CD4-positive, alpha-beta memory T cell (primary cell): ENCODE measurements around the gene WBP2. TPM values are rescaled to one million over a fixed set of nuclear protein-coding genes. Genes with fewer than 3 reads are reported as not detected.

Experiments used
- CTCF ChIA-PET: fragments of 350-600 bp; sonication (Branson Sonifier 250); formaldehyde crosslinking; loops from one replicate; lab custom pipeline; 2021; ENCODE audit warnings: inconsistent platforms; ENCODE audit not compliant: partially characterized antibody; lab: Charles Lee
- POLR2A ChIA-PET: fragments of 350-600 bp; sonication (Branson Sonifier 250); formaldehyde crosslinking; loops from one replicate; lab custom pipeline; 2021; ENCODE audit not compliant: partially characterized antibody; lab: Charles Lee
- DNase-seq, 5 donors: peaks; one replicate each; pipeline versions ENCODE4 v3.0.0 to v3.0.0-alpha.2; 2020 to 2022; ENCODE audit warnings: mixed read lengths in 1 of 5
- H3K27ac ChIP-seq: one replicate; pipeline ENCODE4 v1.7.0; 2013; ENCODE audit warnings: low read depth, low read length
- H3K27me3 ChIP-seq: 2 replicates; pipeline ENCODE4 v1.7.0; 2013; ENCODE audit warnings: mild to moderate bottlenecking, low read length, moderate library complexity; ENCODE audit not compliant: insufficient read depth
- H3K36me3 ChIP-seq: 2 replicates; pipeline ENCODE4 v1.7.0; 2013; ENCODE audit warnings: mild to moderate bottlenecking, low read length, moderate library complexity; ENCODE audit not compliant: insufficient read depth
- H3K4me1 ChIP-seq: 2 replicates; pipeline ENCODE4 v1.7.0; 2013; ENCODE audit warnings: mild to moderate bottlenecking, low read length, moderate library complexity; ENCODE audit not compliant: insufficient read depth
- H3K4me3 ChIP-seq, 2 donors: one replicate each; pipeline ENCODE4 v1.7.0; 2013; ENCODE audit warnings: low read length in 2 of 2, mild to moderate bottlenecking in 1 of 2
- H3K9me3 ChIP-seq, 2 donors: one replicate each; pipeline ENCODE4 v1.7.0; 2013; ENCODE audit warnings: low read length in 2 of 2, control low read depth in 1 of 2; ENCODE audit not compliant: control insufficient read depth in 1 of 2
- H3K27ac Mint-ChIP-seq, 7 donors: one replicate each; pipeline ENCODE4 v1.8.0; 2020 to 2021; ENCODE audit warnings: mixed read lengths in 7 of 7, mild to moderate bottlenecking in 6 of 7, inconsistent platforms in 3 of 7, moderate library complexity in 3 of 7
- H3K27me3 Mint-ChIP-seq, 2 donors: one replicate each; pipeline ENCODE4 v1.8.0; 2020 to 2021; ENCODE audit warnings: mixed read lengths in 2 of 2
- H3K36me3 Mint-ChIP-seq, 2 donors: one replicate each; pipeline ENCODE4 v1.8.0; 2020 to 2021; ENCODE audit warnings: mixed read lengths in 2 of 2, inconsistent platforms in 1 of 2, mild to moderate bottlenecking in 1 of 2
- H3K4me1 Mint-ChIP-seq, 4 donors: one replicate each; pipeline ENCODE4 v1.8.0; 2020 to 2021; ENCODE audit warnings: mixed read lengths in 4 of 4, mild to moderate bottlenecking in 1 of 4
- H3K4me3 Mint-ChIP-seq, 8 donors: one replicate each; pipeline ENCODE4 v1.8.0; 2020 to 2021; ENCODE audit warnings: mixed read lengths in 8 of 8, mild to moderate bottlenecking in 7 of 8, moderate library complexity in 6 of 8, inconsistent platforms in 3 of 8
- H3K9me3 Mint-ChIP-seq, 8 donors: one replicate each; pipeline ENCODE4 v1.8.0; 2020 to 2021; ENCODE audit warnings: mixed read lengths in 8 of 8, mild to moderate bottlenecking in 5 of 8, inconsistent platforms in 3 of 8, moderate library complexity in 1 of 8
- intact Hi-C: fragments of 100-400 bp; cut with micrococcal nuclease; formaldehyde crosslinking; loops from one replicate; pipeline ENCODE4 v1.15.1; 2023
- polyA plus RNA-seq, 2 donors: library from polyadenylated mRNA; unstranded; fragments of 300-500 nt; fragmentation: Illumina TruSeq; gene quantifications; one replicate each; pipeline ENCODE4 v1.2.3, GENCODE V29; 2021
- total RNA-seq, 2 experiments: library from RNA; stranded (reverse); gene quantifications; one replicate each; pipeline ENCODE4 v1.2.3, GENCODE V29; 2021

Gene WBP2
- total and polyA plus RNA-seq, 4 experiments from 2014 or later, result 80.3 to 160 (median 143) TPM

- peak in 2 of 5 donors; percentile 34 to 39 for DNase-seq
- Histone ChIP-seq H3K36me3 (peaks cover 28% of the 10 kb centered on the region), H3K4me3 (peak overlapping the region; percentile 90 to 91), H3K27me3 (no peaks in the 10 kb centered on the region), H3K27ac (peak overlapping the region; percentile 90), H3K4me1 (peaks cover 36% of the 10 kb centered on the region), H3K9me3 (no peaks in the 10 kb centered on the region)
- Mint-ChIP-seq H3K27me3 (no peaks in the 10 kb centered on the region), H3K4me1 (peaks cover 2 to 32% (median 13%) of the 10 kb centered on the region in 4 donors), H3K27ac (peak overlapping the region; percentile 63 to 96 (median 95)), H3K9me3 (no peaks in the 10 kb centered on the region), H3K36me3 (peaks cover 10 to 43% of the 10 kb centered on the region in 2 donors), H3K4me3 (peak overlapping the region; percentile 91 to 97 (median 94))
- POLR2A ChIA-PET, result interaction anchor here (0.7 to 26.2 kb wide), 12 partner anchors 9 to 210 kb away, joined by 3 to 563 read pairs (median 48); partner anchors contain the start of genes SMIM5, TRIM47, TRIM65 and UNK
- intact Hi-C loops, result loop anchor here (1.0 kb wide), 2 partner anchors 11 to 33 kb away; no protein-coding TSS in a partner anchor
- CTCF ChIA-PET, result interaction anchor here (0.6 to 5.2 kb wide), 12 partner anchors 8 to 94 kb away, joined by 3 to 35 read pairs (median 4); partner anchors contain the start of genes TRIM65 and WBP2
Observed at GRCh38 chr17:75842963-75843576, 12.1 kb downstream of the WBP2 start.

GRCh38 chr17:75842411-75842810, 12.7 kb downstream of the WBP2 start:
- H3K27me3 Mint-ChIP-seq, result no peaks in the 10 kb centered on the region
- intact Hi-C loops, result no loop called here
- H3K27ac ChIP-seq, result peak overlapping the region; percentile 90
- H3K9me3 Mint-ChIP-seq, result no peaks in the 10 kb centered on the region
- no peaks in the 10 kb centered on the region for H3K9me3 ChIP-seq
- peaks cover 34% of the 10 kb centered on the region for H3K4me1 ChIP-seq
- peak overlapping the region in 1 of 2 donors; percentile 90 for H3K4me3 ChIP-seq
- peak overlapping the region in 2 of 7 donors; percentile 60 to 88 for H3K27ac Mint-ChIP-seq
- no peaks in the 10 kb centered on the region for H3K27me3 ChIP-seq
- peaks cover 2 to 28% (median 10%) of the 10 kb centered on the region in 4 donors for H3K4me1 Mint-ChIP-seq
- peak overlapping the region in 7 of 8 donors; percentile 25 to 96 (median 92) for H3K4me3 Mint-ChIP-seq
- H3K36me3 Mint-ChIP-seq, result peaks cover 14 to 42% of the 10 kb centered on the region in 2 donors
- POLR2A ChIA-PET, result interaction anchor here (5.3 to 26.2 kb wide), 6 partner anchors 8 to 62 kb away, joined by 79 to 563 read pairs (median 148); partner anchors contain the start of genes TRIM47, TRIM65, UNK and WBP2
- CTCF ChIA-PET, result interaction anchor here (0.7 to 1.6 kb wide), 3 partner anchors 9 to 69 kb away, joined by 3 to 8 read pairs (median 4); no protein-coding TSS in a partner anchor
- no peak for DNase-seq
- H3K36me3 ChIP-seq, result peaks cover 27% of the 10 kb centered on the region

DNA sequence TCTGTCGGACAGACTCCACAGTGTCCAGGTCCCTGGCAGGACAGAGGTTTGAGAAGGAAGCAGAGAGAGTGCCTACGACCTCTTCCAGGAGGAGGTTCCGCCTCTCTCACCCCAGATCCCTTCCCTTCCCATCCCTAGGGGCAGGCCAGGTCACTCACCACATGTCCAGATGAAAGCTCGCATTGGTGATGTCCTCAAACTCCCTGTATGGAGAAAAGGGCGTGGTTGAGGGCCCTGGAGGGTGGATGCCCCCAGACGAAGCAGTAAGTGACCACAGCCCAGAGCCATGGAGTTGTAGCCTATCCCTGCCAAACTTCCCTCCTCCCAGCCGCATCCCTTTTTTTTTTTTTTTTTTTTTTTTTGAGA, 14.4 kb downstream of the WBP2 start:
- Mint-ChIP-seq H3K4me3 (peak overlapping the region in 2 of 8 donors; percentile 20 to 49), H3K36me3 (peaks cover 11 to 40% of the 10 kb centered on the region in 2 donors), H3K27me3 (no peaks in the 10 kb centered on the region), H3K9me3 (no peaks in the 10 kb centered on the region), H3K4me1 (peaks cover 2 to 24% (median 10%) of the 10 kb centered on the region in 4 donors), H3K27ac (peak overlapping the region in 1 of 7 donors; percentile 52)
- Histone ChIP-seq H3K27me3 (no peaks in the 10 kb centered on the region), H3K27ac (no peak overlapping the region), H3K36me3 (peaks cover 30% of the 10 kb centered on the region), H3K4me1 (peaks cover 34% of the 10 kb centered on the region), H3K9me3 (no peaks in the 10 kb centered on the region), H3K4me3 (no peak overlapping the region)
- CTCF ChIA-PET, result interaction anchor here (0.6 to 2.2 kb wide), 3 partner anchors 10 to 58 kb away, joined by 3 to 6 read pairs (median 4); no protein-coding TSS in a partner anchor
- intact Hi-C loops, result no loop called here
- no peak for DNase-seq
- POLR2A ChIA-PET, result interaction anchor here (0.7 to 26.2 kb wide), 6 partner anchors 8 to 61 kb away, joined by 3 to 556 read pairs (median 6); partner anchors contain the start of gene UNK

DNA sequence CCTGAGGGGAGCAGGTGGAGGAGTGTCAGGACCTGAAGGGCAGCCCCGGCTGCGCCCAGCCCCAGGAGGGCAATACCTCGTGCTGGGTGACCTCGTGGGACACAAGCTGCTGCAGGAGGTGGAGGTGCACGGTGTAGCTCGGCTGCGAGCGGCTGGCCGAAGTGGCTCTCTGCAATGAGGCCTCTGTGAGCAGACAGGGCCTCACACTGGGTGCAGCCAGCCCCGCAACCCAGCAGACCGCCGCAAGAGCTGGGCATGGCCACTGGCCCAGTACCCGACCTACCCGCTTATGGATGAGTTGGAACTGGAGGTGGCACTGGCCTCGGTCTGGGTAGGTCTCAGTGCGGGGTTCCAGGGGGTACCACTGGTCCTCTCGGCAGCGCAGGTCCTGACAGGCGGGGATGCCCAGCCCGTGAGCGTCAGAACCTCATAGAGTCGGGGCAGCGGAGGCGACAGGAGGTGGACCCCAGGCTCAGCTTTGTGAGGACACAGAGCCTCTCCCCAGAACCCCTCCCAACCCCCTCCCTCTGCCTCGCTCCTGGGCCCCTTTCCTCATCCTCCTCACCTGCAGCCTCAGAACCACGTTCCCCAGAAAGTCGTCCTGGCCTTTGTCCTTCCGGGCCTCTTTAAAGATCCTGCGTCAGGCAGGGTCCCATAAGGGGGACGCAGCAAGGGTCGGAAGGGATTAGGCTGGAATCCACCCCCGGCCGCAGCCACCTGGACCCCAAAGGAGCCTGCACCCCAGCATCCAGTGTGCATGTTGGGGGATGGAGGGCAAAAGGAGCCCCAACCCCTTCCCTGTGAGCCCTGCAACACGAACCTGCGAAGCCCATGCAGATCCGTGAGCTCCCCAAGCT, 15.0 kb downstream of the WBP2 start:
- peaks cover 31% of the 10 kb centered on the region for H3K4me1 ChIP-seq
- H3K9me3 Mint-ChIP-seq, result no peaks in the 10 kb centered on the region
- no peaks in the 10 kb centered on the region for H3K27me3 ChIP-seq
- ChIA-PET CTCF (interaction anchor here (0.7 to 2.2 kb wide), 5 partner anchors 21 to 92 kb away, joined by 3 to 6 read pairs (median 5); no protein-coding TSS in a partner anchor), POLR2A (interaction anchor here (0.7 to 26.2 kb wide), 6 partner anchors 14 to 60 kb away, joined by 3 to 556 read pairs (median 6); partner anchors contain the start of genes TRIM65 and UNK)
- H3K36me3 Mint-ChIP-seq, result peaks cover 11 to 37% of the 10 kb centered on the region in 2 donors
- H3K36me3 ChIP-seq, result peaks cover 36% of the 10 kb centered on the region
- no peaks in the 10 kb centered on the region for H3K27me3 Mint-ChIP-seq
- intact Hi-C loops, result no loop called here
- H3K27ac ChIP-seq, result peak overlapping the region; percentile 6
- no peak overlapping the region for H3K4me3 ChIP-seq
- DNase-seq, result no peak
- peaks cover under 1 to 18% (median 8%) of the 10 kb centered on the region in 4 donors for H3K4me1 Mint-ChIP-seq
- H3K9me3 ChIP-seq, result no peaks in the 10 kb centered on the region
- no peak overlapping the region for H3K27ac Mint-ChIP-seq
- peak overlapping the region in 1 of 8 donors; percentile 57 for H3K4me3 Mint-ChIP-seq

- no peaks in the 10 kb centered on the region for H3K9me3 Mint-ChIP-seq
- H3K27me3 ChIP-seq, result no peaks in the 10 kb centered on the region
- H3K4me1 ChIP-seq, result peaks cover 37% of the 10 kb centered on the region
- H3K4me1 Mint-ChIP-seq, result peaks cover 8 to 25% (median 18%) of the 10 kb centered on the region in 4 donors
- POLR2A ChIA-PET, result interaction anchor here (26.2 kb wide), 1 partner anchor 58 kb away, joined by 556 read pairs; the partner anchor contains the start of gene UNK
- no peak overlapping the region for H3K27ac ChIP-seq
- no peaks in the 10 kb centered on the region for H3K9me3 ChIP-seq
- H3K27me3 Mint-ChIP-seq, result no peaks in the 10 kb centered on the region
- CTCF ChIA-PET, result interaction anchor here (1.2 to 2.2 kb wide), 3 partner anchors 46 to 85 kb away, joined by 5 to 6 read pairs (median 5); no protein-coding TSS in a partner anchor
- H3K36me3 ChIP-seq, result peaks cover 53% of the 10 kb centered on the region
- intact Hi-C loops, result no loop called here
- no peak overlapping the region for H3K4me3 ChIP-seq
- DNase-seq, result no peak
- peak overlapping the region in 3 of 7 donors; percentile 35 to 75 (median 53) for H3K27ac Mint-ChIP-seq
- H3K4me3 Mint-ChIP-seq, result no peak overlapping the region
- peaks cover 15 to 44% of the 10 kb centered on the region in 2 donors for H3K36me3 Mint-ChIP-seq
Observed at GRCh38 chr17:75838410-75838809, 16.7 kb downstream of the WBP2 start.

- Histone ChIP-seq H3K36me3 (peaks cover 54% of the 10 kb centered on the region), H3K27me3 (no peaks in the 10 kb centered on the region), H3K27ac (peak overlapping the region; percentile 2), H3K9me3 (no peaks in the 10 kb centered on the region), H3K4me3 (no peak overlapping the region), H3K4me1 (peaks cover 40% of the 10 kb centered on the region)
- Mint-ChIP-seq H3K9me3 (no peaks in the 10 kb centered on the region), H3K27me3 (no peaks in the 10 kb centered on the region), H3K36me3 (peaks cover 19 to 41% of the 10 kb centered on the region in 2 donors), H3K4me1 (peaks cover 13 to 30% (median 20%) of the 10 kb centered on the region in 4 donors), H3K27ac (peak overlapping the region in 5 of 7 donors; percentile 32 to 80 (median 52)), H3K4me3 (peak overlapping the region in 2 of 8 donors; percentile 25 to 45)
- intact Hi-C loops, result no loop called here
- CTCF ChIA-PET, result interaction anchor here (0.6 to 0.9 kb wide), 2 partner anchors 8 to 10 kb away, joined by 3 to 4 read pairs; no protein-coding TSS in a partner anchor
- POLR2A ChIA-PET, result interaction anchor here (3.4 to 26.2 kb wide), 2 partner anchors 17 to 58 kb away, joined by 19 to 556 read pairs; partner anchors contain the start of genes UNK and WBP2
- DNase-seq, result no peak
Observed at GRCh38 chr17:75837899-75838298, 17.2 kb downstream of the WBP2 start.
